Measurements from ENCODE around the gene IGFBP5. TPM values are rescaled to one million over a fixed set of nuclear protein-coding genes. Genes with fewer than 3 reads are reported as not detected.

IGFBP5 gene
- total and polyA plus RNA-seq, 10 of the 15 experiments (the other 5 are each of a cell fraction or from before 2014, with no cell fraction given), result 2.8 TPM; not detected in 9

DNA sequence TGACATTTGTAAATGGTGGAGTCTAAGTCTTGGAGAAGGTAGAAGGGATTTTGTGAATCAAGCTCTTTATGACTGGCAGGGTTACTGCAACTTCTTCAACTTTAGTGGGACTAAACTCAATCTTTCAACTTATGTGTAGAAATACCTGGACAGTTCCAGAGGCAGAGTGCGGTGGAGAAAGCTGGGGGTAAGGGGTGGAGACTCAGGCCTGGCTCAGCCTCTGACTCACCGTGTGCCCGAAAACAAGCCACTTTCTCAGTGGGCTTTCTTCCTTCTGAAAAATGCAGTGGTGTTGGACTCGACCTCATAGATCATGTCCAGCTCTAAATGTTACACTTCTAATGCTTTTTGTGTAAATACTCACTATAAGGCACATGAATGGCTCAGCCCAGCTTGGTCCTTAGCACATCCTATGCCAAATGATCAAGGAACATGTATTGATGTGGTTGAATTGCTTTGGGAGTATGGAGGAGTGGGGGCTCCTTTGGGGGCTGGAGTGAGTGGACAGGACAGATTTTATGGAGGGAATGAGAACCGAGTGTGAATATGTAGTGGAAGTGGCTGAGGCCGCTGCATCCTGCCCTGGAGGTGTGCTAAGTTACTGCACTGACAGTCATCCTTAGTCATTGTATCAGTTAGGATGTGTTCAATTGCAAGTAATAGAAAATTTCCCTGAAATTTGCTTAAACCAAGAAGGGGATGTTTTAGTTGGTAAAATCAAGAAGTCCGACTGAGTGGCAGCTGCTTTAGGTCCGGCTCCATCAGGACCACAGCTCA, 32.2 kb upstream of the IGFBP5 start:
- no peaks in the 10 kb centered on the region for H4K20me1 ChIP-seq (ENCODE audit: control insufficient read depth, insufficient read depth)
- no peaks in the 10 kb centered on the region for H3K36me3 ChIP-seq (ENCODE audit: control insufficient read depth in 2 of 2, insufficient read depth in 2 of 2, low read length in 1 of 2)
- no peaks in the 10 kb centered on the region for H3K4me1 ChIP-seq (ENCODE audit: control insufficient read depth, insufficient read depth, low read length)
- CTCF ChIA-PET, result interaction anchor here (0.6 kb wide), 1 partner anchor 14 kb away, joined by 3 read pairs; no protein-coding TSS in a partner anchor
- H3K27ac ChIP-seq (ENCODE audit: control insufficient read depth, insufficient read depth), result no peak overlapping the region
- no peaks in the 10 kb centered on the region for H3K9me3 ChIP-seq (replicated peaks; ENCODE audit: control insufficient read depth, insufficient read depth, low read length)
- POLR2A ChIA-PET, result no interaction called here
- ATAC-seq (no peak), DNase-seq (ENCODE audit: low read depth, low spot score) (no peak), FAIRE-seq (no peak)
- no peak overlapping the region for H3K4me2 ChIP-seq (ENCODE audit: control insufficient read depth, insufficient read depth)
- H2AFZ ChIP-seq (ENCODE audit: control insufficient read depth, low read depth, low read length), result no peak overlapping the region
- peaks cover 2 to 5% of the 10 kb centered on the region in 2 experiments; a peak in 2 of 4 replicates for H3K27me3 ChIP-seq (replicated peaks in 1 of 2; ENCODE audit: control insufficient read depth in 2 of 2, insufficient read depth in 2 of 2, low read length in 1 of 2)
- RAD21 ChIA-PET (ENCODE audit: unreplicated experiment), result no interaction called here
- H3K4me3 ChIP-seq, result no peak overlapping the region
- WGBS (ENCODE audit: insufficient coverage, insufficient replicate concordance, low lambda C conversion rate, missing lambda C conversion rate), result 25% methylated on average over 8 of the region's 8 CpGs
- SMC1A ChIA-PET (ENCODE audit: uncharacterized antibody, unreplicated experiment), result no interaction called here
- in situ Hi-C loops (cut with MboI) (no loop called here), intact Hi-C loops (cut with micrococcal nuclease; ENCODE audit: unreplicated experiment) (no loop called here)
- no TSS peak for BruUV-seq (replicated peaks)
- H3K9ac ChIP-seq (ENCODE audit: control insufficient read depth, insufficient read depth, low read length), result no peak overlapping the region
- no peaks in the 10 kb centered on the region for H3K79me2 ChIP-seq (ENCODE audit: control insufficient read depth, insufficient read depth, low read length)
- TF ChIP-seq PAX5 (IDR thresholded peaks at IDR 0.05; ENCODE audit: borderline replicate concordance, low read depth, low read length), result no peak
- no peak for TF ChIP-seq RB1 (IDR thresholded peaks at IDR 0.05; ENCODE audit: borderline replicate concordance)
- TF ChIP-seq, protein P1, sequence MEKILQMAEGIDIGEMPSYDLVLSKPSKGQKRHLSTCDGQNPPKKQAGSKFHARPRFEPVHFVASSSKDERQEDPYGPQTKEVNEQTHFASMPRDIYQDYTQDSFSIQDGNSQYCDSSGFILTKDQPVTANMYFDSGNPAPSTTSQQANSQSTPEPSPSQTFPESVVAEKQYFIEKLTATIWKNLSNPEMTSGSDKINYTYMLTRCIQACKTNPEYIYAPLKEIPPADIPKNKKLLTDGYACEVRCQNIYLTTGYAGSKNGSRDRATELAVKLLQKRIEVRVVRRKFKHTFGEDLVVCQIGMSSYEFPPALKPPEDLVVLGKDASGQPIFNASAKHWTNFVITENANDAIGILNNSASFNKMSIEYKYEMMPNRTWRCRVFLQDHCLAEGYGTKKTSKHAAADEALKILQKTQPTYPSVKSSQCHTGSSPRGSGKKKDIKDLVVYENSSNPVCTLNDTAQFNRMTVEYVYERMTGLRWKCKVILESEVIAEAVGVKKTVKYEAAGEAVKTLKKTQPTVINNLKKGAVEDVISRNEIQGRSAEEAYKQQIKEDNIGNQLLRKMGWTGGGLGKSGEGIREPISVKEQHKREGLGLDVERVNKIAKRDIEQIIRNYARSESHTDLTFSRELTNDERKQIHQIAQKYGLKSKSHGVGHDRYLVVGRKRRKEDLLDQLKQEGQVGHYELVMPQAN (conservative IDR thresholded peaks at IDR 0.05), result no peak
- no peak for TF ChIP-seq BHLHE40 (IDR thresholded peaks at IDR 0.05; ENCODE audit: borderline replicate concordance in 1 of 2, low read depth in 2 of 2, low read length in 1 of 2)
- no peak for TF ChIP-seq NFYB (IDR thresholded peaks at IDR 0.05; ENCODE audit: insufficient read depth, low read depth, low read length)
- TF ChIP-seq, protein P2, sequence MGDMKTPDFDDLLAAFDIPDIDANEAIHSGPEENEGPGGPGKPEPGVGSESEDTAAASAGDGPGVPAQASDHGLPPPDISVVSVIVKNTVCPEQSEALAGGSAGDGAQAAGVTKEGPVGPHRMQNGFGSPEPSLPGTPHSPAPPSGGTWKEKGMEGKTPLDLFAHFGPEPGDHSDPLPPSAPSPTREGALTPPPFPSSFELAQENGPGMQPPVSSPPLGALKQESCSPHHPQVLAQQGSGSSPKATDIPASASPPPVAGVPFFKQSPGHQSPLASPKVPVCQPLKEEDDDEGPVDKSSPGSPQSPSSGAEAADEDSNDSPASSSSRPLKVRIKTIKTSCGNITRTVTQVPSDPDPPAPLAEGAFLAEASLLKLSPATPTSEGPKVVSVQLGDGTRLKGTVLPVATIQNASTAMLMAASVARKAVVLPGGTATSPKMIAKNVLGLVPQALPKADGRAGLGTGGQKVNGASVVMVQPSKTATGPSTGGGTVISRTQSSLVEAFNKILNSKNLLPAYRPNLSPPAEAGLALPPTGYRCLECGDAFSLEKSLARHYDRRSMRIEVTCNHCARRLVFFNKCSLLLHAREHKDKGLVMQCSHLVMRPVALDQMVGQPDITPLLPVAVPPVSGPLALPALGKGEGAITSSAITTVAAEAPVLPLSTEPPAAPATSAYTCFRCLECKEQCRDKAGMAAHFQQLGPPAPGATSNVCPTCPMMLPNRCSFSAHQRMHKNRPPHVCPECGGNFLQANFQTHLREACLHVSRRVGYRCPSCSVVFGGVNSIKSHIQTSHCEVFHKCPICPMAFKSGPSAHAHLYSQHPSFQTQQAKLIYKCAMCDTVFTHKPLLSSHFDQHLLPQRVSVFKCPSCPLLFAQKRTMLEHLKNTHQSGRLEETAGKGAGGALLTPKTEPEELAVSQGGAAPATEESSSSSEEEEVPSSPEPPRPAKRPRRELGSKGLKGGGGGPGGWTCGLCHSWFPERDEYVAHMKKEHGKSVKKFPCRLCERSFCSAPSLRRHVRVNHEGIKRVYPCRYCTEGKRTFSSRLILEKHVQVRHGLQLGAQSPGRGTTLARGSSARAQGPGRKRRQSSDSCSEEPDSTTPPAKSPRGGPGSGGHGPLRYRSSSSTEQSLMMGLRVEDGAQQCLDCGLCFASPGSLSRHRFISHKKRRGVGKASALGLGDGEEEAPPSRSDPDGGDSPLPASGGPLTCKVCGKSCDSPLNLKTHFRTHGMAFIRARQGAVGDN (IDR thresholded peaks at IDR 0.05), result no peak
- TF ChIP-seq, protein P3, sequence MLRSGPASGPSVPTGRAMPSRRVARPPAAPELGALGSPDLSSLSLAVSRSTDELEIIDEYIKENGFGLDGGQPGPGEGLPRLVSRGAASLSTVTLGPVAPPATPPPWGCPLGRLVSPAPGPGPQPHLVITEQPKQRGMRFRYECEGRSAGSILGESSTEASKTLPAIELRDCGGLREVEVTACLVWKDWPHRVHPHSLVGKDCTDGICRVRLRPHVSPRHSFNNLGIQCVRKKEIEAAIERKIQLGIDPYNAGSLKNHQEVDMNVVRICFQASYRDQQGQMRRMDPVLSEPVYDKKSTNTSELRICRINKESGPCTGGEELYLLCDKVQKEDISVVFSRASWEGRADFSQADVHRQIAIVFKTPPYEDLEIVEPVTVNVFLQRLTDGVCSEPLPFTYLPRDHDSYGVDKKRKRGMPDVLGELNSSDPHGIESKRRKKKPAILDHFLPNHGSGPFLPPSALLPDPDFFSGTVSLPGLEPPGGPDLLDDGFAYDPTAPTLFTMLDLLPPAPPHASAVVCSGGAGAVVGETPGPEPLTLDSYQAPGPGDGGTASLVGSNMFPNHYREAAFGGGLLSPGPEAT (IDR thresholded peaks at IDR 0.05; ENCODE audit: low read depth), result no peak
- TF ChIP-seq NRF1 (conservative IDR thresholded peaks at IDR 0.05; ENCODE audit: low read depth, low read length), result no peak
- no peak for TF ChIP-seq ESRRA (IDR thresholded peaks at IDR 0.05; ENCODE audit: low read length)
- TF ChIP-seq SIX5 (IDR thresholded peaks at IDR 0.05; ENCODE audit: low read depth, low read length, severe bottlenecking), result no peak
- no peak for TF ChIP-seq KAT2A (conservative IDR thresholded peaks at IDR 0.05; ENCODE audit: control insufficient read depth, low read depth, low read length)
- TF ChIP-seq, protein P4, sequence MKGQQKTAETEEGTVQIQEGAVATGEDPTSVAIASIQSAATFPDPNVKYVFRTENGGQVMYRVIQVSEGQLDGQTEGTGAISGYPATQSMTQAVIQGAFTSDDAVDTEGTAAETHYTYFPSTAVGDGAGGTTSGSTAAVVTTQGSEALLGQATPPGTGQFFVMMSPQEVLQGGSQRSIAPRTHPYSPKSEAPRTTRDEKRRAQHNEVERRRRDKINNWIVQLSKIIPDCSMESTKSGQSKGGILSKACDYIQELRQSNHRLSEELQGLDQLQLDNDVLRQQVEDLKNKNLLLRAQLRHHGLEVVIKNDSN (IDR thresholded peaks at IDR 0.05; ENCODE audit: borderline replicate concordance, extremely low read length, insufficient read depth, low read depth, low read length), result no peak

Data from GM12878 (cell line).